B cell (primary cell): ENCODE data around the gene NTRK2. TPM values are rescaled to one million over a fixed set of nuclear protein-coding genes. Genes with fewer than 3 reads are reported as not detected.

Experiments used
- ATAC-seq: fragments of 200-7000 bp; cut with Tn5 transposase; one replicate; pipeline ENCODE4 v1.10.0; 2021; ENCODE audit warnings: low read depth, mild to moderate bottlenecking, moderate number of reproducible peaks, moderate library complexity
- CTCF ChIA-PET: fragments of 350-600 bp; sonication (Branson Sonifier 250); formaldehyde crosslinking; loops from one replicate; lab custom pipeline; 2021; ENCODE audit warnings: antibody characterized with exemption, inconsistent platforms; lab: Charles Lee
- POLR2A ChIA-PET: fragments of 350-600 bp; sonication (Branson Sonifier 250); formaldehyde crosslinking; loops from one replicate; lab custom pipeline; 2021; ENCODE audit warnings: antibody characterized with exemption; lab: Charles Lee
- DNase-seq: peaks from one replicate; pipeline ENCODE4 v3.0.0; 2013
- H2AFZ ChIP-seq: 2 replicates; pipeline ENCODE4 v1.6.1; 2012; ENCODE audit warnings: mild to moderate bottlenecking, low read depth, low read length; ENCODE audit not compliant: insufficient read depth, poor library complexity, severe bottlenecking
- H3K27ac ChIP-seq, 2 donors: 1 replicate in 1 of 2; 2 replicates in 1 of 2; pipeline ENCODE4 v1.5.1; 2012 to 2013; ENCODE audit warnings: low read length in 2 of 2, mild to moderate bottlenecking in 2 of 2, moderate library complexity in 1 of 2
- H3K27me3 ChIP-seq, 4 experiments: fragments of 200-600 bp in 1 of 4; sonication (generic) in 1 of 4; replicated peaks in 1 of 4; 1 replicate in 2 of 4; 2 replicates in 2 of 4; pipeline versions ENCODE4 v1.6.1 to v1.7.0; 2013 to 2016; ENCODE audit warnings: low read length in 3 of 4, mild to moderate bottlenecking in 2 of 4, mixed read lengths in 1 of 4, moderate library complexity in 1 of 4; ENCODE audit not compliant: insufficient read depth in 4 of 4, control insufficient read depth in 3 of 4; ENCODE audit errors: control extremely low read depth in 1 of 4
- H3K36me3 ChIP-seq, 2 experiments: replicated peaks in 1 of 2; 1 replicate in 1 of 2; 2 replicates in 1 of 2; pipeline versions ENCODE4 v1.6.1 to v1.7.1; 2013; ENCODE audit warnings: low read length in 1 of 2; ENCODE audit not compliant: insufficient read depth in 2 of 2, control insufficient read depth in 1 of 2; ENCODE audit errors: control extremely low read depth in 1 of 2, extremely low read depth in 1 of 2
- H3K4me1 ChIP-seq, 2 donors: fragments of 200-600 bp in 1 of 2; sonication (generic) in 1 of 2; 1 replicate in 1 of 2; 2 replicates in 1 of 2; pipeline versions ENCODE4 v1.5.1 to v1.6.1; 2013 to 2017; ENCODE audit warnings: low read length in 2 of 2; ENCODE audit not compliant: control insufficient read depth in 2 of 2, insufficient read depth in 2 of 2
- H3K4me2 ChIP-seq: replicated peaks from 2 replicates; pipeline ENCODE3; 2012; ENCODE audit warnings: mild to moderate bottlenecking, low read depth, low read length; ENCODE audit not compliant: poor library complexity, severe bottlenecking
- H3K4me3 ChIP-seq, 5 experiments: fragments of 200-600 bp in 1 of 5; sonication (generic) in 1 of 5; 1 replicate in 3 of 5; 2 replicates in 2 of 5; pipeline versions ENCODE4 v1.5.1 to v1.7.0; 2011 to 2016; ENCODE audit warnings: low read length in 4 of 5, mild to moderate bottlenecking in 4 of 5, low read depth in 2 of 5, control low read depth in 1 of 5, moderate library complexity in 1 of 5; ENCODE audit not compliant: insufficient read depth in 1 of 5; ENCODE audit errors: control extremely low read depth in 1 of 5, extremely low read depth in 1 of 5
- H3K79me2 ChIP-seq: fragments of 200-600 bp; sonication (generic); one replicate; pipeline ENCODE4 v1.6.0; 2016; ENCODE audit warnings: low read length; ENCODE audit not compliant: control insufficient read depth, insufficient read depth
- H3K9ac ChIP-seq: fragments of 200-600 bp; sonication (generic); 2 replicates; pipeline ENCODE4 v1.6.1; 2017; ENCODE audit warnings: mild to moderate bottlenecking, low read length, moderate library complexity
- H3K9me3 ChIP-seq, 3 donors: one replicate each; pipeline versions ENCODE4 v1.6.1 to v1.7.1; 2013; ENCODE audit warnings: low read length in 2 of 3; ENCODE audit not compliant: control insufficient read depth in 2 of 3, insufficient read depth in 1 of 3; ENCODE audit errors: control extremely low read depth in 1 of 3
- H4K20me1 ChIP-seq: 2 replicates; pipeline ENCODE4 v1.6.0; 2012; ENCODE audit warnings: mild to moderate bottlenecking, low read length; ENCODE audit not compliant: insufficient read depth, control insufficient read depth, poor library complexity, severe bottlenecking
- H3K27ac Mint-ChIP-seq: one replicate; pipeline ENCODE4 v1.8.0; 2021; ENCODE audit warnings: mixed read lengths
- H3K27me3 Mint-ChIP-seq: one replicate; pipeline ENCODE4 v1.8.0; 2021; ENCODE audit warnings: mixed read lengths
- H3K4me1 Mint-ChIP-seq: one replicate; pipeline ENCODE4 v1.8.0; 2021; ENCODE audit warnings: mixed read lengths
- H3K4me3 Mint-ChIP-seq: one replicate; pipeline ENCODE4 v1.8.0; 2021; ENCODE audit warnings: mixed read lengths
- H3K9me3 Mint-ChIP-seq: one replicate; pipeline ENCODE4 v1.8.0; 2022; ENCODE audit warnings: mixed read lengths; ENCODE audit not compliant: insufficient read depth
- EZH2 ChIP-seq: IDR thresholded peaks from 2 replicates; pipeline ENCODE4 v1.6.1; 2012; ENCODE audit warnings: borderline replicate concordance, low read depth, mild to moderate bottlenecking, moderate library complexity, low read length; ENCODE audit not compliant: insufficient read depth, poor library complexity, severe bottlenecking
- WGBS: methylation state at CpG from one replicate; pipeline ENCODE4 v1.1.5; 2013; ENCODE audit warnings: missing lambda C conversion rate; ENCODE audit not compliant: insufficient coverage; 5-methylcytosine and 5-hydroxymethylcytosine counted together
- intact Hi-C: fragments of 100-400 bp; cut with micrococcal nuclease; formaldehyde crosslinking; loops from one replicate; pipeline ENCODE4 v1.10.0; 2022
- polyA plus RNA-seq: library from polyadenylated mRNA; depleted of rRNA; stranded (reverse); fragments of >200 nt; gene quantifications from 2 replicates; pipeline ENCODE4 v1.2.3, GENCODE V29; 2012
- total RNA-seq, 2 donors: library from RNA; stranded (reverse); fragments of 120-200 nt in 1 of 2; gene quantifications; 1 replicate in 1 of 2; 2 replicates in 1 of 2; pipeline versions ENCODE4 v1.2.3 to v1.2.4, GENCODE V29; 2013 to 2022
- TF ChIP-seq, protein P1 (sequence below): fragments of 200-600 bp; IDR thresholded peaks from one replicate; pipeline ENCODE4 v1.8.0; 2022; ENCODE audit warnings: antibody characterized with exemption, mild to moderate bottlenecking

NTRK2 gene
- total and polyA plus RNA-seq, 2 donors (not counting 1 experiment from before 2014, with no cell fraction given), result 0.03 to 0.10 TPM

DNA sequence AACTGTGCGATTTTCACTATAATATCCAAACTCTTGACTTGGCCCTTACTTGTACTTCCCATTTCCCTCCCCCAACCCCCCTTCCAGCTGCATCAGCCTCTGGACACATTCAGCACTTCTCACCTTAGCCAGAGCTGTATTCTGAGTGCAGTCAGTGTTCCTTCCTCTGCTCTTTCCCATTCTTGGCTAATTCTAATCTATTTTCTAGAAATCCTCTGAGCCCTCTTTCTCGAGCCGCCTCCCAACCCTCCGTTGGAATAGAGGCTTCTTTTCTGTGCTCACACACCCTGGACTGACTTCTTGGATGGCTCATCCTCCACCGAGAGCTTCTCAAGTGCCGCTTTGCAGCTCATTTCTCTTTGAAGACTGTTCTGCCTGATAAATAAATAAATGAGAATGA is 188.8 kb downstream of the NTRK2 start:
- intact Hi-C loops, result no loop called here
- H3K27me3 ChIP-seq, result no peaks in the 10 kb centered on the region
- Mint-ChIP-seq H3K9me3 (no peaks in the 10 kb centered on the region), H3K4me1 (no peaks in the 10 kb centered on the region), H3K27me3 (no peaks in the 10 kb centered on the region), H3K4me3 (no peak overlapping the region), H3K27ac (no peak overlapping the region)
- no peak overlapping the region for H3K4me2 ChIP-seq
- no peak overlapping the region for H2AFZ ChIP-seq
- ChIA-PET CTCF (no interaction called here), POLR2A (no interaction called here)
- H3K36me3 ChIP-seq, result no peaks in the 10 kb centered on the region
- TF ChIP-seq, protein P1, sequence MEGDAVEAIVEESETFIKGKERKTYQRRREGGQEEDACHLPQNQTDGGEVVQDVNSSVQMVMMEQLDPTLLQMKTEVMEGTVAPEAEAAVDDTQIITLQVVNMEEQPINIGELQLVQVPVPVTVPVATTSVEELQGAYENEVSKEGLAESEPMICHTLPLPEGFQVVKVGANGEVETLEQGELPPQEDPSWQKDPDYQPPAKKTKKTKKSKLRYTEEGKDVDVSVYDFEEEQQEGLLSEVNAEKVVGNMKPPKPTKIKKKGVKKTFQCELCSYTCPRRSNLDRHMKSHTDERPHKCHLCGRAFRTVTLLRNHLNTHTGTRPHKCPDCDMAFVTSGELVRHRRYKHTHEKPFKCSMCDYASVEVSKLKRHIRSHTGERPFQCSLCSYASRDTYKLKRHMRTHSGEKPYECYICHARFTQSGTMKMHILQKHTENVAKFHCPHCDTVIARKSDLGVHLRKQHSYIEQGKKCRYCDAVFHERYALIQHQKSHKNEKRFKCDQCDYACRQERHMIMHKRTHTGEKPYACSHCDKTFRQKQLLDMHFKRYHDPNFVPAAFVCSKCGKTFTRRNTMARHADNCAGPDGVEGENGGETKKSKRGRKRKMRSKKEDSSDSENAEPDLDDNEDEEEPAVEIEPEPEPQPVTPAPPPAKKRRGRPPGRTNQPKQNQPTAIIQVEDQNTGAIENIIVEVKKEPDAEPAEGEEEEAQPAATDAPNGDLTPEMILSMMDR, result no peak
- TF ChIP-seq EZH2, result no peak
- DNase-seq, result no peak
- ATAC-seq, result no peak
- no peak overlapping the region for H3K9ac ChIP-seq
- H3K9me3 ChIP-seq, result no peaks in the 10 kb centered on the region
- no peak overlapping the region for H3K27ac ChIP-seq
- 89% methylated on average over 4 of the region's 6 CpGs for WGBS
- H3K79me2 ChIP-seq, result no peaks in the 10 kb centered on the region
- H4K20me1 ChIP-seq, result no peaks in the 10 kb centered on the region
- no peak overlapping the region for H3K4me3 ChIP-seq
- H3K4me1 ChIP-seq, result no peaks in the 10 kb centered on the region

GRCh38 chr9:84860249-84861115 is 191.0 kb downstream of the NTRK2 start:
- Mint-ChIP-seq H3K9me3 (no peaks in the 10 kb centered on the region), H3K4me3 (no peak overlapping the region), H3K4me1 (no peaks in the 10 kb centered on the region), H3K27ac (no peak overlapping the region), H3K27me3 (no peaks in the 10 kb centered on the region)
- H3K4me3 ChIP-seq, result no peak overlapping the region
- TF ChIP-seq, protein P1, result no peak
- TF ChIP-seq EZH2, result no peak
- CTCF ChIA-PET, result no interaction called here
- H3K4me2 ChIP-seq, result no peak overlapping the region
- no peaks in the 10 kb centered on the region for H3K4me1 ChIP-seq
- 71% methylated on average over 8 of the region's 12 CpGs for WGBS
- H3K36me3 ChIP-seq, result no peaks in the 10 kb centered on the region
- no peaks in the 10 kb centered on the region for H4K20me1 ChIP-seq
- H3K79me2 ChIP-seq, result no peaks in the 10 kb centered on the region
- intact Hi-C loops, result no loop called here
- ATAC-seq, result no peak
- POLR2A ChIA-PET, result no interaction called here
- no peaks in the 10 kb centered on the region for H3K27me3 ChIP-seq
- H3K9me3 ChIP-seq, result no peaks in the 10 kb centered on the region
- no peak overlapping the region for H3K9ac ChIP-seq
- no peak overlapping the region for H2AFZ ChIP-seq
- no peak for DNase-seq
- H3K27ac ChIP-seq, result no peak overlapping the region
